Gastroesophageal sphincter (tissue), 4 donors: ENCODE data around the gene SGMS1. TPM values are rescaled to one million over a fixed set of nuclear protein-coding genes. Genes with fewer than 3 reads are reported as not detected.
A peak's percentile ranks its signal among the peaks of the same experiment; 100 is the strongest.

Source experiments
- ATAC-seq: fragments of 150-250 bp; one replicate; pipeline ENCODE4 v1.9.1; 2016; ENCODE audit warnings: mild to moderate bottlenecking, moderate library complexity
- H3K27ac ChIP-seq, 4 donors: fragments of 200-600 bp; sonication (generic) in 3 of 4; 1 replicate in 3 of 4; 2 replicates in 1 of 4; pipeline ENCODE4 v1.5.1; 2016 to 2019
- H3K27me3 ChIP-seq: fragments of 200-600 bp; sonication (generic); one replicate; pipeline ENCODE4 v1.5.1; 2019
- H3K36me3 ChIP-seq, 2 donors: fragments of 200-600 bp; sonication (generic); one replicate each; pipeline ENCODE4 v1.5.1; 2019; ENCODE audit warnings: control low read depth in 1 of 2
- H3K4me1 ChIP-seq, 3 donors: fragments of 200-600 bp; sonication (generic); 1 replicate in 2 of 3; 2 replicates in 1 of 3; pipeline ENCODE4 v1.5.1; 2016 to 2019; ENCODE audit warnings: control low read depth in 2 of 3
- H3K4me3 ChIP-seq, 2 donors: fragments of 200-600 bp; sonication (generic); one replicate each; pipeline ENCODE4 v1.5.1; 2019; ENCODE audit warnings: mild to moderate bottlenecking in 1 of 2, moderate library complexity in 1 of 2
- H3K9me3 ChIP-seq, 3 donors: fragments of 200-600 bp; sonication (generic); one replicate each; pipeline ENCODE4 v1.5.1; 2017 to 2019; ENCODE audit warnings: control low read depth in 2 of 3
- EP300 ChIP-seq: sonication (generic); formaldehyde crosslinking; IDR thresholded peaks from one replicate; pipeline ENCODE4 v1.6.1; 2017; ENCODE audit warnings: antibody characterized with exemption, mild to moderate bottlenecking
- POLR2A ChIP-seq, 2 donors: fragments of 450-650 bp; IDR thresholded peaks; one replicate each; pipeline ENCODE4 v1.6.1; 2017; ENCODE audit warnings: antibody characterized with exemption in 2 of 2, mild to moderate bottlenecking in 2 of 2, moderate library complexity in 1 of 2
- POLR2AphosphoS5 ChIP-seq: sonication (generic); formaldehyde crosslinking; IDR thresholded peaks from one replicate; pipeline ENCODE4 v1.6.1; 2017; ENCODE audit warnings: antibody characterized with exemption
- WGBS, 2 donors: methylation state at CpG; one replicate each; pipeline ENCODE4 v1.1.5; 2018; ENCODE audit warnings: low coverage in 1 of 2; 5-methylcytosine and 5-hydroxymethylcytosine counted together
- total RNA-seq, 4 donors: library from RNA; depleted of rRNA; stranded (reverse); fragments of >200 nt; gene quantifications; one replicate each; pipeline ENCODE4 v1.1.0, GENCODE V29; 2016
- TF ChIP-seq, protein P1 (sequence below), 4 experiments: fragments of 200-600 bp in 2 of 4; fragments of 450-650 bp in 2 of 4; sonication (generic) in 1 of 4; IDR thresholded peaks; one replicate each; pipeline ENCODE4 v1.5.1; 2017 to 2019; ENCODE audit warnings: antibody characterized with exemption in 4 of 4, mild to moderate bottlenecking in 2 of 4, moderate library complexity in 2 of 4

Gene SGMS1
- total RNA-seq, 4 donors from 2014 or later: 57.7 to 116 (median 66.1) TPM

DNA sequence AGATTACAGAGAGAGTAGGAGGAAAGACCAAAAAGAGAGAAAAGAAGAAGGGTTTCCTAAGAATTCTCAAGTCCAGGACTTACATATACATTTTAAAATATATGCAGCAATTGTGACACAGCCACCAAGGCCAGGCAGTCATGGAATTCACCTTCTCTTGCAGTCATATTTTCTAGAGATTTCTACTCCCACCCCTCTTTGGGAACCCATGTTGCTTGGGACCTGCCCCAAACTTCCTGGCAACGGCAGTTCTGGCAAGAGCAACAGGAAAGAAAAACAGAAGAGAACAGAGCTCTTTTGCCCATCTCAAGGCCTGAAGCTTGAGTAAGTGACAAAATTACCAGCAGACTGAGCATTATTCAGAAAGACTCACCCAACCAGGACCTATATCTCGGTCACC lies 244.1 kb downstream of the SGMS1 start:
- H3K4me3 ChIP-seq: no peak overlapping the region
- no peaks in the 10 kb centered on the region for H3K9me3 ChIP-seq
- 45 to 100% methylated on average over 1 to 2 of the region's 2 CpGs for WGBS, 2 donors
- H3K27ac ChIP-seq: no peak overlapping the region
- TF ChIP-seq, protein P1, sequence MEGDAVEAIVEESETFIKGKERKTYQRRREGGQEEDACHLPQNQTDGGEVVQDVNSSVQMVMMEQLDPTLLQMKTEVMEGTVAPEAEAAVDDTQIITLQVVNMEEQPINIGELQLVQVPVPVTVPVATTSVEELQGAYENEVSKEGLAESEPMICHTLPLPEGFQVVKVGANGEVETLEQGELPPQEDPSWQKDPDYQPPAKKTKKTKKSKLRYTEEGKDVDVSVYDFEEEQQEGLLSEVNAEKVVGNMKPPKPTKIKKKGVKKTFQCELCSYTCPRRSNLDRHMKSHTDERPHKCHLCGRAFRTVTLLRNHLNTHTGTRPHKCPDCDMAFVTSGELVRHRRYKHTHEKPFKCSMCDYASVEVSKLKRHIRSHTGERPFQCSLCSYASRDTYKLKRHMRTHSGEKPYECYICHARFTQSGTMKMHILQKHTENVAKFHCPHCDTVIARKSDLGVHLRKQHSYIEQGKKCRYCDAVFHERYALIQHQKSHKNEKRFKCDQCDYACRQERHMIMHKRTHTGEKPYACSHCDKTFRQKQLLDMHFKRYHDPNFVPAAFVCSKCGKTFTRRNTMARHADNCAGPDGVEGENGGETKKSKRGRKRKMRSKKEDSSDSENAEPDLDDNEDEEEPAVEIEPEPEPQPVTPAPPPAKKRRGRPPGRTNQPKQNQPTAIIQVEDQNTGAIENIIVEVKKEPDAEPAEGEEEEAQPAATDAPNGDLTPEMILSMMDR (IDR thresholded peaks at IDR 0.05): no peak
- TF ChIP-seq EP300: no peak
- no peak for TF ChIP-seq POLR2AphosphoS5
- no peak for TF ChIP-seq POLR2A (IDR thresholded peaks at IDR 0.05)
- H3K36me3 ChIP-seq: no peaks in the 10 kb centered on the region
- no peak for ATAC-seq
- peaks cover 6 to 53% (median 18%) of the 10 kb centered on the region in 3 donors for H3K4me1 ChIP-seq
- no peaks in the 10 kb centered on the region for H3K27me3 ChIP-seq

DNA sequence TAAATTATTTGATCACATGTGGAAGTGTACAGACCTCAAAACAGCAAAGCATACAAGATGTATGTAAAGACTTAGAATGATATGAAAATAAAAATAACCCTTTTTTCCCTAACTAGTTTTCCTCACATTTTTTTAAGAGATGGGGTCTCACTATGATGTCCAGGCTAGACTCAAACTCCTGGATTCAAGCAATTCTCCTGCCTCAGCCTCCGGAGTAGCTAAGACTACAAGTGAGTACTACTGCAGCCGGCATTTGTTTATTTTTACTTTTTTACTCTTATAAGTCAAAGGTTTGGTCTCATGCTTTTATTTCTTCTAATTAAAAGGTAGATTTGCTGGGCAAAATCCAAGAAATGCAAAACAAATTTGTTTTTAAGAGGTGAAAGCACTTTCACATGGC lies 248.0 kb downstream of the SGMS1 start:
- Histone ChIP-seq H3K9me3 (no peaks in the 10 kb centered on the region), H3K4me1 (peaks cover 7 to 43% (median 20%) of the 10 kb centered on the region in 3 donors), H3K4me3 (no peak overlapping the region), H3K27me3 (no peaks in the 10 kb centered on the region), H3K36me3 (no peaks in the 10 kb centered on the region), H3K27ac (no peak overlapping the region)
- TF ChIP-seq POLR2AphosphoS5: no peak
- TF ChIP-seq POLR2A (IDR thresholded peaks at IDR 0.05): no peak
- no peak for TF ChIP-seq EP300
- TF ChIP-seq, protein P1 (IDR thresholded peaks at IDR 0.05): no peak
- ATAC-seq: no peak
- WGBS, 2 donors: 78 to 93% methylated on average over 2 of the region's 2 CpGs

DNA sequence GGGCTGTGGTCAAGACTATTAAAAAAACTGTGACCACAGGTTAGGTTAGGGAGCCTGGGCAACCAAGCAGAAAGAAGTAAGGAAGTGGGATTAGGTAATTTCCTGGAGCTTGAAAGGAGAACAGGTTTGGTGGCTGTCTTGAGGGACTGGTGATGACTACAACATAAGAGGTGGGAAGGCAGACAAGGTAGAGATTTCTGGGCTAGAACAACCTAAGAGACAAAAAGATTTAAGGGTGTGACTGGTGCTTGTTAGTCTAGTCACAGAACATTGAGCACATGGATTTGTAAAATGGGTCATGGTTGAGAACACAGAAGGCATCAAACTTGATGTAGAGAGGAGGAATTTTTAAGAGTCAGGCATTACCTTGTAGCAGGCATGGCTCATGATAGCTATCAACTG lies 248.7 kb downstream of the SGMS1 start:
- peak overlapping the region in 1 of 4 donors; percentile 41 for H3K27ac ChIP-seq
- no peak overlapping the region for H3K4me3 ChIP-seq
- no peak for TF ChIP-seq POLR2A (IDR thresholded peaks at IDR 0.05)
- TF ChIP-seq POLR2AphosphoS5: no peak
- TF ChIP-seq, protein P1 (IDR thresholded peaks at IDR 0.05): no peak
- no peak for TF ChIP-seq EP300
- H3K9me3 ChIP-seq: no peaks in the 10 kb centered on the region
- H3K4me1 ChIP-seq: peaks cover 7 to 38% (median 19%) of the 10 kb centered on the region in 3 donors
- no peak for ATAC-seq
- H3K36me3 ChIP-seq: no peaks in the 10 kb centered on the region
- H3K27me3 ChIP-seq: no peaks in the 10 kb centered on the region

DNA sequence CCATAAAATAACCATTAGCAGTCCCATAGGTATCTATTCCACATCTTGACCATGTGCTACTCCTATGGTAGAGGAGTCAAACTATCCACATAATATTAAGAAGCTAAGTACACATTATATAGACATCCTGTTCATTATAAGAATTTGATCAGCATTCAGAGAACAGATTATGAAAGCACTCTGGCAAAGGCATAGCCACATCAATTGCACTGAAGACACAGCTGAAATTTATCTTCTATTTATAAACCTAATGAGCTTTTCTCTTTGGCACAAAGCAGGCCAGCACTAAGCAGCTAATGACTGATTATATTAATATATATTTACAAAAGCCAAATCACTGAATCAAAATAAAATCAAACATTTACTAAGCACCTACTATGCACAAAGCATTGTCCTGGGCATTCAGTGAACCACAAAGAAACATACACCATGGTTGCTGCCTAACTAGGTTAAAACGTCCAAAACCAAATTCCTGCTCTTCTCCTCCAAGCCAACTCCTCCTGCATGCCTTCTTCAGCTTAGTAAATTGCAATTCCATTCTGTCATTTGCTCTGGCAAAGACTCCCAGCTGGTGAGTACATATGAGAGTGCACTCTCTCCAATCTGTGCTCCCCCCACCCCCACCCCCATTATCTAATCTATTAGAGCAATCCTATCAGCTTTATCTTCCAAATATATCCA lies 249.8 kb downstream of the SGMS1 start:
- H3K4me3 ChIP-seq: no peak overlapping the region
- TF ChIP-seq, protein P1 (IDR thresholded peaks at IDR 0.05): no peak
- TF ChIP-seq POLR2AphosphoS5: no peak
- H3K27me3 ChIP-seq: no peaks in the 10 kb centered on the region
- ATAC-seq: peak; percentile 31
- WGBS, 2 donors: 6 to 13% methylated on average over 1 of the region's 1 CpG
- H3K9me3 ChIP-seq: no peaks in the 10 kb centered on the region
- no peaks in the 10 kb centered on the region for H3K36me3 ChIP-seq
- peak overlapping the region in 3 of 4 donors; percentile 35 to 42 (median 41) for H3K27ac ChIP-seq
- H3K4me1 ChIP-seq: peaks cover 4 to 32% (median 16%) of the 10 kb centered on the region in 3 donors

DNA sequence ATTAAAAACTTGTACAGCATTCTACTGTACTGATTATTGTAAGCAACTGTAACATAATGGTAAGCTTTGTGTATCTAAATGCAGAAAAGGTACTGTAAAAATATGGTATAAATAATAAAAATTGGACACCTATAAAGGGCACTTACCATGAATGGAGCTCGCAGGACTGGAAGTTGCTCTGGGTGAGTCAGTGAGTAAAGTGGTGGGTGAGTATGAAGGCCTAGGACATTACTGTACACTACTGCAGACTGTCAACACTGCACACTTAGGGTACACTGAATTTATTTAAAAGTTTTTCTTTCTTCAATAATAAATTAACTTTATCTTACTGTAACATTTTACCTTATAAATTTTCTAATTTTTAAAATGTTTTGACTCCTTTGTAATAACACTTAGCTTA lies 253.8 kb downstream of the SGMS1 start:
- WGBS, 2 donors: 82 to 100% methylated on average over 1 of the region's 1 CpG
- no peak for ATAC-seq
- no peaks in the 10 kb centered on the region for H3K9me3 ChIP-seq

More for the DNA sequence above, 253.8 kb downstream of the SGMS1 start:
- Histone ChIP-seq H3K36me3 (no peaks in the 10 kb centered on the region), H3K27me3 (no peaks in the 10 kb centered on the region), H3K27ac (no peak overlapping the region), H3K4me1 (peaks cover 4 to 21% (median 13%) of the 10 kb centered on the region in 3 donors), H3K4me3 (no peak overlapping the region)
- TF ChIP-seq, protein P1 (IDR thresholded peaks at IDR 0.05): no peak
- no peak for TF ChIP-seq POLR2A (IDR thresholded peaks at IDR 0.05)
- no peak for TF ChIP-seq EP300
- no peak for TF ChIP-seq POLR2AphosphoS5
